ENCODE measurements around the gene CEMIP2. TPM values are rescaled to one million over a fixed set of nuclear protein-coding genes. Genes with fewer than 3 reads are reported as not detected.

Gene CEMIP2
- total RNA-seq, 1 experiment from 2014 or later: 16.0 TPM

GRCh38 chr9:71755869-71756268, 12.4 kb downstream of the CEMIP2 start:
- peaks cover 72% of the 10 kb centered on the region for H3K79me2 ChIP-seq (ENCODE audit: low read length)
- no peaks in the 10 kb centered on the region for H3K9me2 ChIP-seq (replicated peaks; ENCODE audit: low read length)
- H3K36me3 ChIP-seq (ENCODE audit: low read depth, low read length): no peaks in the 10 kb centered on the region
- no peak overlapping the region for H3K4me3 ChIP-seq (ENCODE audit: low read length)
- no peaks in the 10 kb centered on the region for H3F3A ChIP-seq (ENCODE audit: low read length, unreplicated experiment)
- TF ChIP-seq EZH2 (IDR thresholded peaks at IDR 0.05; ENCODE audit: low read length, unreplicated experiment) (no peak), EZH2phosphoT487 (IDR thresholded peaks at IDR 0.05; ENCODE audit: borderline replicate concordance, low read length) (no peak), CTCF (conservative IDR thresholded peaks at IDR 0.05; ENCODE audit: low read depth, low read length) (no peak)
- intact Hi-C loops (cut with micrococcal nuclease): no loop called here
- ChIA-PET CTCF (interaction anchor here (1.0 kb wide), 1 partner anchor 283 kb away, joined by 3 read pairs; no protein-coding TSS in a partner anchor), POLR2A (ENCODE audit: unreplicated experiment) (no interaction called here)
- H3K9me3 ChIP-seq (ENCODE audit: low read length): no peaks in the 10 kb centered on the region
- BruUV-seq (replicated peaks): no TSS peak
- peaks cover 14% of the 10 kb centered on the region for H4K20me1 ChIP-seq (ENCODE audit: low read length)
- H3K4me1 ChIP-seq (ENCODE audit: insufficient read depth, low read length): peaks cover 19% of the 10 kb centered on the region
- DNase-seq (no peak), ATAC-seq (no peak)
- no peak overlapping the region for H2AFZ ChIP-seq (ENCODE audit: low read length)
- no peak overlapping the region for H3K4me2 ChIP-seq (ENCODE audit: low read length)
- H3K27ac ChIP-seq (ENCODE audit: low read length): no peak overlapping the region
- H3K27me3 ChIP-seq (ENCODE audit: low read length): no peaks in the 10 kb centered on the region
- H3K9ac ChIP-seq (ENCODE audit: low read length): no peak overlapping the region

- POLR2A ChIA-PET (ENCODE audit: unreplicated experiment): no interaction called here
Measured at GRCh38 chr9:71755230-71755629, 13.1 kb downstream of the CEMIP2 start.

GRCh38 chr9:71754151-71754550, 14.2 kb downstream of the CEMIP2 start:
- no peak overlapping the region for H3K4me3 ChIP-seq (ENCODE audit: low read length)
- peaks cover 58% of the 10 kb centered on the region for H3K79me2 ChIP-seq (ENCODE audit: low read length)
- no TSS peak for BruUV-seq (replicated peaks)
- H3K9ac ChIP-seq (ENCODE audit: low read length): no peak overlapping the region
- ChIA-PET POLR2A (ENCODE audit: unreplicated experiment) (no interaction called here), CTCF (no interaction called here)
- H4K20me1 ChIP-seq (ENCODE audit: low read length): peaks cover 9% of the 10 kb centered on the region
- no peaks in the 10 kb centered on the region for H3K36me3 ChIP-seq (ENCODE audit: low read depth, low read length)
- no peak overlapping the region for H3K27ac ChIP-seq (ENCODE audit: low read length)
- ATAC-seq: no peak
- H3K27me3 ChIP-seq (ENCODE audit: low read length): no peaks in the 10 kb centered on the region
- no peak overlapping the region for H2AFZ ChIP-seq (ENCODE audit: low read length)
- H3F3A ChIP-seq (ENCODE audit: low read length, unreplicated experiment): no peaks in the 10 kb centered on the region
- no peaks in the 10 kb centered on the region for H3K9me3 ChIP-seq (ENCODE audit: low read length)
- H3K9me2 ChIP-seq (replicated peaks; ENCODE audit: low read length): no peaks in the 10 kb centered on the region
- peaks cover 13% of the 10 kb centered on the region for H3K4me1 ChIP-seq (ENCODE audit: insufficient read depth, low read length)
- H3K4me2 ChIP-seq (ENCODE audit: low read length): no peak overlapping the region
- intact Hi-C loops (cut with micrococcal nuclease): no loop called here
- no peak for DNase-seq
- no peak for TF ChIP-seq EZH2 (IDR thresholded peaks at IDR 0.05; ENCODE audit: low read length, unreplicated experiment)
- TF ChIP-seq EZH2phosphoT487 (IDR thresholded peaks at IDR 0.05; ENCODE audit: borderline replicate concordance, low read length): no peak
- TF ChIP-seq CTCF (conservative IDR thresholded peaks at IDR 0.05; ENCODE audit: low read depth, low read length): no peak

More at GRCh38 chr9:71755230-71755629, 13.1 kb downstream of the CEMIP2 start:
- Histone ChIP-seq H3K79me2 (ENCODE audit: low read length) (peaks cover 66% of the 10 kb centered on the region), H3K9me2 (replicated peaks; ENCODE audit: low read length) (no peaks in the 10 kb centered on the region), H3K9me3 (ENCODE audit: low read length) (no peaks in the 10 kb centered on the region), H3K27ac (ENCODE audit: low read length) (no peak overlapping the region), H4K20me1 (ENCODE audit: low read length) (peaks cover 13% of the 10 kb centered on the region), H3K4me3 (ENCODE audit: low read length) (no peak overlapping the region), H2AFZ (ENCODE audit: low read length) (no peak overlapping the region), H3F3A (ENCODE audit: low read length, unreplicated experiment) (no peaks in the 10 kb centered on the region), H3K4me2 (ENCODE audit: low read length) (no peak overlapping the region), H3K36me3 (ENCODE audit: low read depth, low read length) (no peaks in the 10 kb centered on the region), H3K4me1 (ENCODE audit: insufficient read depth, low read length) (peaks cover 17% of the 10 kb centered on the region), H3K27me3 (ENCODE audit: low read length) (no peaks in the 10 kb centered on the region), H3K9ac (ENCODE audit: low read length) (no peak overlapping the region)
- CTCF ChIA-PET: interaction anchor here (1.0 kb wide), 1 partner anchor 284 kb away, joined by 3 read pairs; no protein-coding TSS in a partner anchor
- no peak for DNase-seq
- BruUV-seq (replicated peaks): no TSS peak
- intact Hi-C loops (cut with micrococcal nuclease): no loop called here
- TF ChIP-seq EZH2phosphoT487 (IDR thresholded peaks at IDR 0.05; ENCODE audit: borderline replicate concordance, low read length): no peak
- ATAC-seq: no peak
